GM18505 (cell line): Measurements from ENCODE around the gene BCL2L11.

Experiments used
- ATAC-seq: cut with Tn5 transposase; IDR thresholded peaks from one replicate; pipeline ENCODE4 v1.9.1; 2021; ENCODE audit not compliant: unreplicated experiment
- POLR2A ChIP-seq: IDR thresholded peaks from 4 replicates; pipeline ENCODE4 v1.6.1; 2011; ENCODE audit warnings: borderline replicate concordance; ENCODE audit not compliant: insufficient read depth, insufficient read length; ENCODE audit errors: extremely low read depth

Gene BCL2L11

GRCh38 chr2:111160758-111161157 is 40.0 kb downstream of the BCL2L11 start:
- ATAC-seq: no peak
- TF ChIP-seq POLR2A: no peak

GRCh38 chr2:111161971-111162370 is 41.3 kb downstream of the BCL2L11 start:
- no peak for TF ChIP-seq POLR2A
- ATAC-seq: no peak

DNA sequence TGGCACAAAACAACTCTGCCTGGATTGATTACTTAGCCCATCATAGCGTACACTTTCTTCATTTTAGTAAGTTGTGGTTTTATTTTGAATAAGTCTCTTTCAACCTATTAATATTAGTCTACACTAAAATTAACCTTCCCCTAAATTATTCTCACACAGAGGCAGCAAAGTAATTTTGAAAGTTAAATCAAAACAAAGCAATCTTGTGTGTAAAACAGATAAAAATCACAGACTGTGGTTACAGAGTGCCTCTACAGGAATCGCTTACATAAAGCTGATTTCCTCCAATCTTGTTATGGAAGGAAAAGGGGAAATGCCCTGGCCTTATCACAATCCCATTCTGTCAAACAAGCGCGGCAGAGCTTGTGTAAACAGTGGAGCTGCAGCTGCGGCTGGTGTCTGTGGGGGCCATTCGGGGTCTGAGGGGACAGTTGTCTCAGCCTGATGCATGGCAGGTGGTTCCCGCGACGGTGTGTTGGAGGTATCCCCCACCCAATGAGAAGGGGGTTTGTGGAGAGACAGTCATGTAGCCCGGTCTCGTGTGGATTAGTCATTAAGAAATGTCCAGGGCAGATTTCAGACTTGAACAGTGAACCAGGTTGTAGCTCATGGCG is 42.1 kb downstream of the BCL2L11 start:
- TF ChIP-seq POLR2A: no peak
- ATAC-seq: no peak

DNA sequence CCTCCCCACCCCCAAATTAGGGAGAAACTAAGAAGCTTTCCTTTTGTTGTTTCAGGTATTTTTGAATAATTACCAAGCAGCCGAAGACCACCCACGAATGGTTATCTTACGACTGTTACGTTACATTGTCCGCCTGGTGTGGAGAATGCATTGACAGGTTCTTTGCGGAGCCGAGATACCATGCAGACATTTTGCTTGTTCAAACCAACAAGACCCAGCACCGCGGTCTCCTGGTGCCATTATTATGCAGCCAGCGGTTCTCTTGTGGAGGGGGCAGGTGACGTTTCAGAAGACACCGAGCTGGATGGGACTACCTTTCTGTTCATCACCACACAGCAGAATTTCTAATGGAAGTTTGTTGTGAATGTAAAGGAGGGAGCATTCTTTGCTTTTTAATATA is 43.4 kb downstream of the BCL2L11 start:
- no peak for TF ChIP-seq POLR2A
- no peak for ATAC-seq

GRCh38 chr2:111165084-111165483 is 44.4 kb downstream of the BCL2L11 start:
- no peak for TF ChIP-seq POLR2A
- ATAC-seq: no peak

- no peak for TF ChIP-seq POLR2A
- ATAC-seq: no peak
Observed at GRCh38 chr2:111166115-111166514, 45.4 kb downstream of the BCL2L11 start.

DNA sequence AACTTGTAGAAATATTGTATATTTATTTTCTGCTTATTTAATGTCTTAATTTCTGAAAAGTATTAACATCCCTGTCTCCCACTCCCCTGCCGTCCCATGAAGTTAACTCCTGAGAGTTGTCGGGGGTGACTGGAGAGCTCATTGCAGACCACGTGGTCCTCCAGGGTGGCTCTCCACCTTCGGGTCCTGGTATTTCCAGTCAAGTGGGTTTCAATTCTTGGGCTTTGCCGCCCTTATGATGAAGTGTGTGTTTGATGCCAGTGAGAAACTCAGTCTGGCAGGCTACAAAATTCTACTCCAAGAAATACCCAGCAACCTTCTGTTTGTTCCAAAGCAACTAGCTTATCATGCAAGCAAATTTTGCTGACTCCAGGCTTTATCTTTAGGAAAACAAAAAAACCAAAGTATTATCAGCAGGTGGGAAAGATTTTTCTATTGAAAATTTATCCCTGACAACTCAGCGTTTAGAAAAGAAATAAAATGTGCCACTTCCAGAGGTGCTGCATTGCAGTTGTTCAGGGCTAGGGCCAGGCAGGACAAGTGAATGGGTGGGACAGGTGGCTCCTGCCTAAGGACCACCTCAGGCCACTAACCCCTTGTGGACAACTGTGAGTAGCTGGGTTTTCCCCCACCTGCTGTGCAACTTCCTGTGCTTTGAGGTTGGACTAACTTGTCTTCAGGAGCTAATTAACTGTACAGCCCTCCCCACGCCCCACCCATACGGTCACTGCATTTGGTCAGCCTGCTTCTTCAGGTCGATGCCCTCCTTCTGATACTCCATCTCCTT is 46.6 kb downstream of the BCL2L11 start:
- no peak for TF ChIP-seq POLR2A
- ATAC-seq: no peak

DNA sequence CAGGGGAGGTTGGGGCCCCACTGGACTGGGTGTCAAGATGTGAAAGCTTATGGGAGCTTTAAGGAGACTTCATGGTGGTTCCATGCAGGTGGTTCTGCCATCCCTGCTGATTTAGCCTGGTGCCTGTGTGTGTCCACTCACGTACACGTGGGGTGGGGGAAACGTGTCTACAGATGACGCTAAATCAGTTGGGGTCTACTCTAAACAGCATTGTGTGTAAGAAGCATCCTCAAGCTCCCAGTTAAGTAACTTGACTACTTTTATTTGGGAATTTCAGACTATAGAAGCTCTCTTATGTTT is 47.1 kb downstream of the BCL2L11 start:
- ATAC-seq: no peak
- no peak for TF ChIP-seq POLR2A

DNA sequence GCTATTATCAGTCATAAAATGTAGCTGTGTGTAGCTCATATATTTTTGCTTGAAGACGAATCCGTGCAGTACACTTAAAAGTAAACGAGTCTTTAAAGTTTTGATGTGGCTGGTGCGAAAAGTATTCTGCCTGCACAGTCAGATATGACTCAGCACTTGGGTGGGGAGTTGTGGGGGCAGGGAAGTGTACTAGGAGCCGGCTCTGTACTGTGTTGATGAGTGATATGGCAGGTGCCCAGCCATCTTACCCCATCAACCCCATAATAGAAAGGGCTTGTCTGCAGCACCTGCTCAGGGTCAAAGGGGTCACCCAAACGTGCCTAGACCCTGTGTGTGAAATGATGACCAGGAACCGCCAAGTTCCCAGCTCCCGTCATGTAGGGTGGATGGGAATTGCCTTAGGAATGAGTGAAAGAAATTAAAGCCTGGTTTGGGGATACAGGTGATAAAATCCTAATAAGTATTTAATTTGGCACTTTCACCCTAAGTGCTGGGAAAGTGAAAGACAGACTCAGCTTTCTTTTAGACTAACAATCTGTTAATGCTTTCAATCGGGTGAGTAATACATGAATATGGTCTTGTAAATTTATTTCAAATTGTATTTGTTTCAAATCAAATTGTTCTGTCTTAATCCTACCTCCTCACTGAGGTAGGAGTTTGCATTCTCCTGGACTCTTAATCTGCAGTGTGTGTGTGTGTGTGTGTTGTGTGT is 48.0 kb downstream of the BCL2L11 start:
- no peak for TF ChIP-seq POLR2A
- ATAC-seq: no peak

- ATAC-seq: no peak
Observed at GRCh38 chr2:111169268-111169667, 48.6 kb downstream of the BCL2L11 start.

GRCh38 chr2:111169924-111170323 is 49.2 kb downstream of the BCL2L11 start:
- no peak for TF ChIP-seq POLR2A
- ATAC-seq: no peak

More at GRCh38 chr2:111169268-111169667, 48.6 kb downstream of the BCL2L11 start:
- TF ChIP-seq POLR2A: no peak

- ATAC-seq: no peak
- no peak for TF ChIP-seq POLR2A
Observed at GRCh38 chr2:111171337-111171930, 50.7 kb downstream of the BCL2L11 start.

- ATAC-seq: no peak
- no peak for TF ChIP-seq POLR2A
Observed at GRCh38 chr2:111172666-111173065, 52.0 kb downstream of the BCL2L11 start.
